CMK (cell line): Measurements from ENCODE around the gene ARHGAP20.

Experiments
- DNase-seq: peaks from one replicate; pipeline ENCODE4 v3.0.0-alpha.2; 2010; ENCODE audit warnings: low read depth

The ARHGAP20 gene

DNA sequence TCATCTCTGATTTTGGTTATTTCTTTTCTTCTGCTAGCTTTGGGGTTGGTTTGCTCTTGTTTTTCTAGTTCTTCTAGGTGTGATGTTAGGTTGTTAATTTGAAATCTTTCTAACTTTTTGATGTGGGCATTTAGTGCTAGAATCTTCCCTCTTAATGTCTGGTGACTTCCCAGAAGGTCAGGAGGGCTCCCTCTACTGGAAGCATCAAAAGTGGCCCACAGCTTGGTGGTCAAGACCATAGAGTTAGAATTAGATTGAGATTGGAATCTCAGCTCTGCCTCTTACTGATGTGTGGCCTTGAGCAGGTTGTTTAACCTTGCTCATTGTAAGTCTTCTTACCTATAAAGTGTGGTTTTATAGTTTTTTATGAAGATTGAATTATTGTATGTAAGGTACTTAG, 183.2 kb downstream of the ARHGAP20 start:
- peak; percentile 22 for DNase-seq

DNA sequence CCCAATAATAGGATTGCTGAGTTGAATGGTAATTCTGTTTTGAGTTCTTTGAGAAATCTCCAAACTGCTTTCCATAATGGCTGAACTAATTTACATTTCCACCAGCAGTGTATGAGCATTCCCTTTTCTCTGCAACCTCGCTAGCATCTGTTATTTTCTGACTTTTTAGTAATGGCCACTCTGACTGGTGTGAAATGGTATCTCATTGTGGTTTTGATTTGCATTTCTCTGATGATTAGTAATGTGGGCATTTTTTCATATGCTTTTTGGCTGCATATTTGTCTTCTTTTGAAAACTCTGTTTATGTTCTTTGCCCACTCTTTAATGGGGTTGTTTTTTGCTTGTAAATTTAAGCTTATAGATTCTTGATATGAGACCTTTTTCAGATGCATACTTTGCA, 185.1 kb downstream of the ARHGAP20 start:
- no peak for DNase-seq
